Measurements from ENCODE around the gene CFAP52.
"Not testable (repeated sequence)": the region's sequence is repeated elsewhere in the genome, so short reads cannot be mapped to it uniquely, and the experiment has no call there.

DNA sequence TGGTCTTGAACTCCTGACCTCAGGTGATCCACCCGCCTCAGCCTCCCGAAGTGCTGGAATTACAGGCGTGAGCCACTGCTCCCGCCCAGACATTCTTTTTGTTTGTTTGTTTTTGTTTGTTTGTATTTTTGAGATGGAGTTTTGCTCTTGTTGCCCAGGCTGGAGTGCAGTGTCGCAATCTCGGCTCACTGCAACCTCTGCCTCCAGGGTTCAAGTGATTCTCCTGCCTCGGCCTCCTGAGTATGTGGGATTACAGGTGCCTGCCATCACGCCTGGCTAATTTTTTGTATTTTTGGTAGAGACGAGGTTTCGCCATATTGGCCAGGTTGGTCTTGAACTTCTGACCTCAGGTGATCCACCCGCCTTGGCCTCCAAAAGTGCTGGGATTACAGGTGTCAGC lies 87.1 kb downstream of the CFAP52 start:
- TF ChIP-seq, protein P1, sequence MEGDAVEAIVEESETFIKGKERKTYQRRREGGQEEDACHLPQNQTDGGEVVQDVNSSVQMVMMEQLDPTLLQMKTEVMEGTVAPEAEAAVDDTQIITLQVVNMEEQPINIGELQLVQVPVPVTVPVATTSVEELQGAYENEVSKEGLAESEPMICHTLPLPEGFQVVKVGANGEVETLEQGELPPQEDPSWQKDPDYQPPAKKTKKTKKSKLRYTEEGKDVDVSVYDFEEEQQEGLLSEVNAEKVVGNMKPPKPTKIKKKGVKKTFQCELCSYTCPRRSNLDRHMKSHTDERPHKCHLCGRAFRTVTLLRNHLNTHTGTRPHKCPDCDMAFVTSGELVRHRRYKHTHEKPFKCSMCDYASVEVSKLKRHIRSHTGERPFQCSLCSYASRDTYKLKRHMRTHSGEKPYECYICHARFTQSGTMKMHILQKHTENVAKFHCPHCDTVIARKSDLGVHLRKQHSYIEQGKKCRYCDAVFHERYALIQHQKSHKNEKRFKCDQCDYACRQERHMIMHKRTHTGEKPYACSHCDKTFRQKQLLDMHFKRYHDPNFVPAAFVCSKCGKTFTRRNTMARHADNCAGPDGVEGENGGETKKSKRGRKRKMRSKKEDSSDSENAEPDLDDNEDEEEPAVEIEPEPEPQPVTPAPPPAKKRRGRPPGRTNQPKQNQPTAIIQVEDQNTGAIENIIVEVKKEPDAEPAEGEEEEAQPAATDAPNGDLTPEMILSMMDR (IDR thresholded peaks at IDR 0.05), result not testable (repeated sequence)
- not testable (repeated sequence) for TF ChIP-seq POLR2A (IDR thresholded peaks at IDR 0.05)

Measured in prostate gland (tissue), 2 donors.